ENCODE results near the gene PDIA3. TPM values are rescaled to one million over a fixed set of nuclear protein-coding genes. Genes with fewer than 3 reads are reported as not detected.
A peak's percentile ranks its signal among the peaks of the same experiment; 100 is the strongest.

PDIA3 gene
- total RNA-seq, 1 donor from 2014 or later: 777 TPM

DNA sequence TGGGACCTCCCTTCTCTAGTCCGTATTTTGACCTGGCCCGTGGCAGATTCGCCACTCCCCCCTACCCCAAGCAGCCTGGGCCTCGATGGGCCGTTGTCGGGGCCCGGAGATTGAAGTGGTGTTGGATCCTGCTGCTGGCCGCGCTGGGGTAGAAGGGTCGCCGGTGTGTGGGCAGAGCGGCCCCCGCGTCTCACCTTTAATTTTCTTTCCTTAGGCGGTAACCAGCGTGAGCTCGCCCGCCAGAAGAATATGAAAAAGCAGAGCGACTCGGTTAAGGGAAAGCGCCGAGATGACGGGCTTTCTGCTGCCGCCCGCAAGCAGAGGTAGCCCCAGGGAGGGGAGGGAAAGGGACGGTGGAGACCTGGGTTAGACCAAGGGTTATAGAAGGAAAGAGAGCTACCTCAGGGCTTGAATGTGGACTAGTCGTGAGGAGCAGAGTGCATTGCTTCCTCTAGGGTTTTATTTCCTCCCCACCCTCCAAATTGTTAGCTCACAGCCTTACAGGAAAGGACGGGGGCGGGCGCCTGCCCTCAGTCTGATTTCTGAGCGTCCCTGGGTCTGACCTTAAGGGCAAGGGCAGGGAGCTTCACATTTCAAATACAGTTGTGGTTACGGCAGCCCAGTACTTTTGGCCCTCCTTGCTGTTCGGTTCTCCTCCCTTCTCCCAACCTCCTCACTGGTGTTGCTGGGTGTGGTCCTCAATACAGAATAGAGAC lies 46.7 kb downstream of the PDIA3 start:
- no peaks in the 10 kb centered on the region for H3K9me3 Mint-ChIP-seq (ENCODE audit: unreplicated experiment)
- Histone ChIP-seq H3K4me2 (ENCODE audit: low read length) (peak overlapping the region; percentile 91), H3K9me3 (ENCODE audit: insufficient read depth, low read depth, low read length) (no peaks in the 10 kb centered on the region), H3K79me2 (ENCODE audit: insufficient read depth, low read length) (peaks cover 37% of the 10 kb centered on the region), H3K4me3 (ENCODE audit: insufficient read depth, low read depth, low read length) (peak overlapping the region; percentile 100), H3K9ac (ENCODE audit: low read length) (peak overlapping the region; percentile 100), H3K27me3 (ENCODE audit: insufficient read depth, low read length) (no peaks in the 10 kb centered on the region), H3K36me3 (ENCODE audit: insufficient read depth, low read length) (peaks cover 20% of the 10 kb centered on the region), H2AFZ (ENCODE audit: low read depth, low read length) (peak overlapping the region; percentile 69), H3K27ac (ENCODE audit: low read depth, low read length) (peak overlapping the region; percentile 100), H3K4me1 (ENCODE audit: insufficient read depth, low read length) (peaks cover 29% of the 10 kb centered on the region), H4K20me1 (ENCODE audit: insufficient read depth, low read length) (peaks cover 44% of the 10 kb centered on the region)
- peak overlapping the region; percentile 99 for H3K27ac Mint-ChIP-seq (ENCODE audit: unreplicated experiment)
- H3K36me3 Mint-ChIP-seq (ENCODE audit: low read depth, unreplicated experiment): peaks cover 21% of the 10 kb centered on the region
- H3K4me1 Mint-ChIP-seq (ENCODE audit: low read depth, unreplicated experiment): peaks cover 42% of the 10 kb centered on the region
- no peaks in the 10 kb centered on the region for H3K27me3 Mint-ChIP-seq (ENCODE audit: low read depth, unreplicated experiment)
- TF ChIP-seq EZH2 (IDR thresholded peaks at IDR 0.05; ENCODE audit: insufficient read depth, low read length): no peak
- peak; percentile 4 for TF ChIP-seq CTCF (IDR thresholded peaks at IDR 0.05; ENCODE audit: insufficient read depth, low read depth, low read length)
- no peak for DNase-seq (ENCODE audit: low read depth)
- H3K4me3 Mint-ChIP-seq (ENCODE audit: unreplicated experiment): peak overlapping the region; percentile 97
- no peak for FAIRE-seq

GRCh38 chr15:43793647-43794046 lies 47.4 kb downstream of the PDIA3 start:
- Histone ChIP-seq H3K9ac (ENCODE audit: low read length) (peak overlapping the region; percentile 100), H3K36me3 (ENCODE audit: insufficient read depth, low read length) (peaks cover 20% of the 10 kb centered on the region), H3K4me1 (ENCODE audit: insufficient read depth, low read length) (peaks cover 29% of the 10 kb centered on the region), H3K4me3 (ENCODE audit: insufficient read depth, low read depth, low read length) (peak overlapping the region; percentile 100), H4K20me1 (ENCODE audit: insufficient read depth, low read length) (peaks cover 44% of the 10 kb centered on the region), H2AFZ (ENCODE audit: low read depth, low read length) (no peak overlapping the region), H3K9me3 (ENCODE audit: insufficient read depth, low read depth, low read length) (no peaks in the 10 kb centered on the region), H3K27me3 (ENCODE audit: insufficient read depth, low read length) (no peaks in the 10 kb centered on the region), H3K27ac (ENCODE audit: low read depth, low read length) (no peak overlapping the region), H3K79me2 (ENCODE audit: insufficient read depth, low read length) (peaks cover 37% of the 10 kb centered on the region), H3K4me2 (ENCODE audit: low read length) (peak overlapping the region; percentile 91)
- Mint-ChIP-seq H3K27me3 (ENCODE audit: low read depth, unreplicated experiment) (no peaks in the 10 kb centered on the region), H3K27ac (ENCODE audit: unreplicated experiment) (peak overlapping the region; percentile 99), H3K4me1 (ENCODE audit: low read depth, unreplicated experiment) (peaks cover 49% of the 10 kb centered on the region), H3K4me3 (ENCODE audit: unreplicated experiment) (peak overlapping the region; percentile 97), H3K9me3 (ENCODE audit: unreplicated experiment) (no peaks in the 10 kb centered on the region), H3K36me3 (ENCODE audit: low read depth, unreplicated experiment) (peaks cover 26% of the 10 kb centered on the region)
- DNase-seq (ENCODE audit: low read depth) (no peak), FAIRE-seq (no peak)
- TF ChIP-seq CTCF (IDR thresholded peaks at IDR 0.05; ENCODE audit: insufficient read depth, low read depth, low read length) (no peak), EZH2 (IDR thresholded peaks at IDR 0.05; ENCODE audit: insufficient read depth, low read length) (no peak)
